ENCODE results near the gene PRKCD.

Gene PRKCD

GRCh38 chr3:53192608-53193007 is 31.6 kb downstream of the PRKCD start:
- Histone ChIP-seq H3K4me3 (ENCODE audit: low read depth, low read length) (no peak overlapping the region), H3K27ac (peak overlapping the region; percentile 85), H2AFZ (peak overlapping the region; percentile 61), H3K27me3 (ENCODE audit: control insufficient read depth, insufficient read depth, low read length) (no peaks in the 10 kb centered on the region), H3K4me2 (ENCODE audit: low read length) (no peak overlapping the region), H3K79me2 (no peaks in the 10 kb centered on the region), H3K4me1 (peaks cover 35% of the 10 kb centered on the region), H3K9me3 (ENCODE audit: control insufficient read depth, low read length) (no peaks in the 10 kb centered on the region), H3K36me3 (ENCODE audit: control insufficient read depth, insufficient read depth, low read length) (no peaks in the 10 kb centered on the region), H3K9ac (no peak overlapping the region)
- TF ChIP-seq, protein P1, sequence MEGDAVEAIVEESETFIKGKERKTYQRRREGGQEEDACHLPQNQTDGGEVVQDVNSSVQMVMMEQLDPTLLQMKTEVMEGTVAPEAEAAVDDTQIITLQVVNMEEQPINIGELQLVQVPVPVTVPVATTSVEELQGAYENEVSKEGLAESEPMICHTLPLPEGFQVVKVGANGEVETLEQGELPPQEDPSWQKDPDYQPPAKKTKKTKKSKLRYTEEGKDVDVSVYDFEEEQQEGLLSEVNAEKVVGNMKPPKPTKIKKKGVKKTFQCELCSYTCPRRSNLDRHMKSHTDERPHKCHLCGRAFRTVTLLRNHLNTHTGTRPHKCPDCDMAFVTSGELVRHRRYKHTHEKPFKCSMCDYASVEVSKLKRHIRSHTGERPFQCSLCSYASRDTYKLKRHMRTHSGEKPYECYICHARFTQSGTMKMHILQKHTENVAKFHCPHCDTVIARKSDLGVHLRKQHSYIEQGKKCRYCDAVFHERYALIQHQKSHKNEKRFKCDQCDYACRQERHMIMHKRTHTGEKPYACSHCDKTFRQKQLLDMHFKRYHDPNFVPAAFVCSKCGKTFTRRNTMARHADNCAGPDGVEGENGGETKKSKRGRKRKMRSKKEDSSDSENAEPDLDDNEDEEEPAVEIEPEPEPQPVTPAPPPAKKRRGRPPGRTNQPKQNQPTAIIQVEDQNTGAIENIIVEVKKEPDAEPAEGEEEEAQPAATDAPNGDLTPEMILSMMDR (IDR thresholded peaks at IDR 0.05), result no peak

- H3K4me3 ChIP-seq (ENCODE audit: low read depth, low read length), result no peak overlapping the region
Observed at GRCh38 chr3:53193466-53194209, 32.6 kb downstream of the PRKCD start.

GRCh38 chr3:53194210-53195065 is 33.4 kb downstream of the PRKCD start:
- TF ChIP-seq, protein P1 (IDR thresholded peaks at IDR 0.05), result no peak
- Histone ChIP-seq H3K9ac (no peak overlapping the region), H2AFZ (peak overlapping the region; percentile 61), H3K4me3 (ENCODE audit: low read depth, low read length) (no peak overlapping the region), H3K27me3 (ENCODE audit: control insufficient read depth, insufficient read depth, low read length) (no peaks in the 10 kb centered on the region), H3K36me3 (ENCODE audit: control insufficient read depth, insufficient read depth, low read length) (no peaks in the 10 kb centered on the region), H3K4me1 (peaks cover 35% of the 10 kb centered on the region), H3K27ac (peak overlapping the region; percentile 85), H3K4me2 (ENCODE audit: low read length) (peak overlapping the region; percentile 38), H3K79me2 (no peaks in the 10 kb centered on the region), H3K9me3 (ENCODE audit: control insufficient read depth, low read length) (no peaks in the 10 kb centered on the region)

More at GRCh38 chr3:53193466-53194209, 32.6 kb downstream of the PRKCD start:
- Histone ChIP-seq H3K27me3 (ENCODE audit: control insufficient read depth, insufficient read depth, low read length) (no peaks in the 10 kb centered on the region), H3K36me3 (ENCODE audit: control insufficient read depth, insufficient read depth, low read length) (no peaks in the 10 kb centered on the region), H3K4me2 (ENCODE audit: low read length) (peak overlapping the region; percentile 38), H3K79me2 (no peaks in the 10 kb centered on the region), H3K9me3 (ENCODE audit: control insufficient read depth, low read length) (no peaks in the 10 kb centered on the region), H3K4me1 (peaks cover 35% of the 10 kb centered on the region), H3K9ac (no peak overlapping the region), H3K27ac (peak overlapping the region; percentile 85), H2AFZ (peak overlapping the region; percentile 61)
- TF ChIP-seq, protein P1 (IDR thresholded peaks at IDR 0.05), result no peak

GRCh38 chr3:53195066-53195450 is 34.0 kb downstream of the PRKCD start:
- Histone ChIP-seq H3K4me1 (peaks cover 35% of the 10 kb centered on the region), H3K4me3 (ENCODE audit: low read depth, low read length) (no peak overlapping the region), H3K9ac (no peak overlapping the region), H3K9me3 (ENCODE audit: control insufficient read depth, low read length) (no peaks in the 10 kb centered on the region), H2AFZ (no peak overlapping the region), H3K79me2 (no peaks in the 10 kb centered on the region), H3K36me3 (ENCODE audit: control insufficient read depth, insufficient read depth, low read length) (no peaks in the 10 kb centered on the region), H3K4me2 (ENCODE audit: low read length) (no peak overlapping the region), H3K27ac (peak overlapping the region; percentile 85), H3K27me3 (ENCODE audit: control insufficient read depth, insufficient read depth, low read length) (no peaks in the 10 kb centered on the region)
- TF ChIP-seq, protein P1 (IDR thresholded peaks at IDR 0.05), result no peak

All from parathyroid adenoma (tissue), 2 donors.